Endothelial cell of umbilical vein (primary cell): ENCODE measurements around the gene CUBN. TPM values are rescaled to one million over a fixed set of nuclear protein-coding genes. Genes with fewer than 3 reads are reported as not detected.

Source experiments
- BruUV-seq: library from RNA; stranded (reverse); fragments of 400-500 nt; replicated peaks from 2 replicates; lab custom pipeline; 2021; lab: Mats Ljungman, UMichigan
- CTCF ChIA-PET: fragments of 300-600, 350-600 bp; sonication (Branson Sonifier 250); formaldehyde crosslinking; loops from one replicate; lab custom pipeline; 2021; ENCODE audit warnings: antibody characterized with exemption, inconsistent platforms; lab: Charles Lee
- POLR2A ChIA-PET: fragments of 300-600, 350-600 bp; sonication (Branson Sonifier 250); formaldehyde crosslinking; loops from one replicate; lab custom pipeline; 2021; ENCODE audit warnings: antibody characterized with exemption, inconsistent platforms; lab: Charles Lee
- DNase-seq: peaks from one replicate; pipeline ENCODE4 v3.0.0-alpha.2; 2011; ENCODE audit warnings: low read depth, low spot score
- FAIRE-seq: peaks from 2 replicates; lab custom pipeline; 2011; peaks lifted over from hg19 to GRCh38; lab: Jason Lieb, UNC
- H2AFZ ChIP-seq: 2 replicates; pipeline ENCODE4 v1.6.0; 2012; ENCODE audit warnings: low read depth, low read length, control low read depth, inconsistent platforms
- H3K27ac ChIP-seq: 2 replicates; pipeline ENCODE4 v1.5.1; 2011; ENCODE audit warnings: low read depth, mild to moderate bottlenecking, control low read depth, low read length, moderate library complexity; ENCODE audit not compliant: insufficient read depth
- H3K27me3 ChIP-seq, 2 experiments: 2 replicates each; pipeline versions ENCODE4 v1.6.0 to v1.6.1; 2011; ENCODE audit warnings: low read length in 2 of 2, mixed read lengths in 1 of 2; ENCODE audit not compliant: control insufficient read depth in 2 of 2, insufficient read depth in 2 of 2
- H3K36me3 ChIP-seq, 2 experiments: 2 replicates in 1 of 2; 3 replicates in 1 of 2; pipeline ENCODE4 v1.5.1; 2011; ENCODE audit warnings: low read length in 2 of 2, mild to moderate bottlenecking in 1 of 2, moderate library complexity in 1 of 2; ENCODE audit not compliant: control insufficient read depth in 2 of 2, insufficient read depth in 2 of 2; ENCODE audit errors: extremely low read depth in 1 of 2
- H3K4me1 ChIP-seq: 3 replicates; pipeline ENCODE4 v1.5.1; 2011; ENCODE audit warnings: mild to moderate bottlenecking, low read length; ENCODE audit not compliant: control insufficient read depth, insufficient read depth; ENCODE audit errors: extremely low read depth
- H3K4me2 ChIP-seq: 2 replicates; pipeline ENCODE4 v1.6.1; 2011; ENCODE audit warnings: low read length, control low read depth, mixed read lengths; ENCODE audit not compliant: insufficient read depth
- H3K4me3 ChIP-seq, 3 experiments: fragments of 200-600 bp in 1 of 3; sonication (generic), shearing (Covaris generic) in 1 of 3; replicated peaks in 1 of 3; 2 replicates each; pipeline ENCODE4 v1.5.1; 2011 to 2016; ENCODE audit warnings: control low read depth in 3 of 3, low read length in 3 of 3, mild to moderate bottlenecking in 2 of 3, inconsistent platforms in 1 of 3, low read depth in 1 of 3, moderate library complexity in 1 of 3; ENCODE audit not compliant: insufficient read depth in 1 of 3
- H3K79me2 ChIP-seq: 2 replicates; pipeline ENCODE4 v1.6.0; 2012; ENCODE audit warnings: low read length, inconsistent platforms; ENCODE audit not compliant: control insufficient read depth, insufficient read depth
- H3K9ac ChIP-seq: replicated peaks from 2 replicates; pipeline ENCODE3; 2011; ENCODE audit warnings: low read length, control low read depth; ENCODE audit not compliant: insufficient read depth; ENCODE audit errors: extremely low read depth
- H3K9me1 ChIP-seq: replicated peaks from 3 replicates; pipeline ENCODE4 v1.6.0; 2011; ENCODE audit warnings: mild to moderate bottlenecking, low read length; ENCODE audit not compliant: control insufficient read depth, insufficient read depth; ENCODE audit errors: extremely low read depth
- H3K9me3 ChIP-seq: replicated peaks from 2 replicates; pipeline ENCODE4 v1.5.1; 2012; ENCODE audit warnings: low read length, inconsistent platforms; ENCODE audit not compliant: control insufficient read depth, insufficient read depth
- H4K20me1 ChIP-seq: replicated peaks from 2 replicates; pipeline ENCODE3; 2011; ENCODE audit warnings: mild to moderate bottlenecking, low read length; ENCODE audit not compliant: control insufficient read depth, insufficient read depth; ENCODE audit errors: extremely low read depth
- EZH2 ChIP-seq: IDR thresholded peaks from 2 replicates; pipeline ENCODE4 v1.6.1; 2012; ENCODE audit warnings: borderline replicate concordance, low read depth, mild to moderate bottlenecking, moderate library complexity, low read length, inconsistent platforms; ENCODE audit not compliant: severe bottlenecking
- FOS ChIP-seq: IDR thresholded peaks from 2 replicates; pipeline ENCODE4 v1.6.1; 2011; ENCODE audit warnings: mild to moderate bottlenecking, low read length, moderate library complexity, borderline replicate concordance; ENCODE audit not compliant: insufficient read depth
- GATA2 ChIP-seq: IDR thresholded peaks from 2 replicates; pipeline ENCODE4 v1.7.0; 2011; ENCODE audit warnings: low read depth, mild to moderate bottlenecking, moderate library complexity, mixed read lengths, low read length; ENCODE audit not compliant: insufficient read length, insufficient read depth
- JUN ChIP-seq: IDR thresholded peaks from 2 replicates; pipeline ENCODE4 v1.6.1; 2011; ENCODE audit warnings: borderline replicate concordance, low read depth; ENCODE audit not compliant: insufficient read length, insufficient read depth
- MYC ChIP-seq: IDR thresholded peaks from one replicate; pipeline ENCODE4 v1.6.1; 2011; ENCODE audit warnings: mild to moderate bottlenecking, low read depth, low read length
- POLR2A ChIP-seq: IDR thresholded peaks from 2 replicates; pipeline ENCODE4 v1.6.1; 2012; ENCODE audit warnings: low read depth, mild to moderate bottlenecking, control low read depth, low read length
- POLR2AphosphoS5 ChIP-seq: IDR thresholded peaks from 2 replicates; pipeline ENCODE4 v1.6.1; 2012; ENCODE audit warnings: low read depth, mild to moderate bottlenecking, control low read depth, low read length, moderate library complexity; ENCODE audit not compliant: insufficient read depth
- dilution Hi-C: fragments of 300-500 bp; cut with MboI; formaldehyde crosslinking; loops from one replicate; pipeline ENCODE4 v1.15.0; 2019; ENCODE audit warnings: low sequenced_read_pairs; ENCODE audit not compliant: extremely low pct_ligation_motif_present
- intact Hi-C: fragments of 100-400 bp; cut with micrococcal nuclease; formaldehyde crosslinking; loops from one replicate; pipeline ENCODE4 v1.10.0; 2022
- polyA plus RNA-seq, 4 experiments: library from polyadenylated mRNA; depleted of rRNA in 3 of 4; stranded (reverse) in 3 of 4; unstranded in 1 of 4; fragments of >200 nt; gene quantifications; 2 replicates each; pipeline versions ENCODE4 v1.2.1 to v1.2.3, GENCODE V29; 2011 to 2012; ENCODE audit warnings: missing spikeins in 1 of 4
- total RNA-seq: library from RNA; stranded (reverse); gene quantifications from 2 replicates; pipeline ENCODE4 v1.2.3, GENCODE V29; 2021
- TF ChIP-seq, protein P1 (sequence below), 2 donors: IDR thresholded peaks; 1 replicate in 1 of 2; 2 replicates in 1 of 2; pipeline ENCODE4 v1.5.1; 2011; ENCODE audit warnings: low read length in 2 of 2, mild to moderate bottlenecking in 2 of 2, moderate library complexity in 2 of 2, control low read depth in 1 of 2, inconsistent platforms in 1 of 2, low read depth in 1 of 2; ENCODE audit not compliant: insufficient read depth in 1 of 2; ENCODE audit errors: extremely low read depth in 1 of 2
- TF ChIP-seq, protein P2 (sequence below): IDR thresholded peaks from 2 replicates; pipeline ENCODE4 v1.6.1; 2011; ENCODE audit not compliant: insufficient read depth, insufficient read length

CUBN gene
- total and polyA plus RNA-seq, 2 donors (not counting 3 experiments of a cell fraction or from before 2014, with no cell fraction given): 2.7 to 4.6 TPM

DNA sequence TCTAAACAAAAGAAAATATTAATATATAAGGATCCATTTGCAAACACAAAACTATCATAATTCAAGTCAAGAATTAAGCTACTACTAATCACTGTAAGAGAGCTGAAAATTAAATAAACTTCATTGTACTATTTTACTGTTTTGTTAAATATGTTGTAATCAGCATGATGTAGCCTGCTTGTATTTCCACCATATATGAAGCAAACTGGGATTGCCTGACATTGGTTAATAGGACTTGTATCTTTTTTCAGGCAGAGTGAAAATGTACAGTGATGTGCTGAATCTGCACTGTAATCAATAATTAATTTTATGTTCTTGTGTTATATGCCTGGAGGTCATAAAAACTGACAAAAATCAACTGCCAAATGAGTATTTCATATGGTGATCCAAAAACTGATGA lies 46.5 kb upstream of the CUBN start:
- BruUV-seq: no TSS peak
- Histone ChIP-seq H3K36me3 (no peaks in the 10 kb centered on the region), H2AFZ (no peak overlapping the region), H3K4me2 (no peak overlapping the region), H3K27me3 (no peaks in the 10 kb centered on the region), H4K20me1 (no peaks in the 10 kb centered on the region), H3K9me3 (no peaks in the 10 kb centered on the region), H3K4me3 (no peak overlapping the region), H3K79me2 (no peaks in the 10 kb centered on the region), H3K4me1 (no peaks in the 10 kb centered on the region), H3K9me1 (no peaks in the 10 kb centered on the region), H3K9ac (no peak overlapping the region), H3K27ac (no peak overlapping the region)
- intact Hi-C loops: no loop called here
- DNase-seq (no peak), FAIRE-seq (no peak)
- CTCF ChIA-PET: interaction anchor here (1.0 to 1.2 kb wide), 2 partner anchors 9 to 285 kb away, joined by 3 to 4 read pairs; no protein-coding TSS in a partner anchor
- POLR2A ChIA-PET: no interaction called here
- dilution Hi-C loops: no loop called here
- TF ChIP-seq MYC (no peak), POLR2AphosphoS5 (no peak), POLR2A (no peak), GATA2 (no peak), EZH2 (no peak), JUN (no peak), FOS (no peak)
- TF ChIP-seq, protein P1, sequence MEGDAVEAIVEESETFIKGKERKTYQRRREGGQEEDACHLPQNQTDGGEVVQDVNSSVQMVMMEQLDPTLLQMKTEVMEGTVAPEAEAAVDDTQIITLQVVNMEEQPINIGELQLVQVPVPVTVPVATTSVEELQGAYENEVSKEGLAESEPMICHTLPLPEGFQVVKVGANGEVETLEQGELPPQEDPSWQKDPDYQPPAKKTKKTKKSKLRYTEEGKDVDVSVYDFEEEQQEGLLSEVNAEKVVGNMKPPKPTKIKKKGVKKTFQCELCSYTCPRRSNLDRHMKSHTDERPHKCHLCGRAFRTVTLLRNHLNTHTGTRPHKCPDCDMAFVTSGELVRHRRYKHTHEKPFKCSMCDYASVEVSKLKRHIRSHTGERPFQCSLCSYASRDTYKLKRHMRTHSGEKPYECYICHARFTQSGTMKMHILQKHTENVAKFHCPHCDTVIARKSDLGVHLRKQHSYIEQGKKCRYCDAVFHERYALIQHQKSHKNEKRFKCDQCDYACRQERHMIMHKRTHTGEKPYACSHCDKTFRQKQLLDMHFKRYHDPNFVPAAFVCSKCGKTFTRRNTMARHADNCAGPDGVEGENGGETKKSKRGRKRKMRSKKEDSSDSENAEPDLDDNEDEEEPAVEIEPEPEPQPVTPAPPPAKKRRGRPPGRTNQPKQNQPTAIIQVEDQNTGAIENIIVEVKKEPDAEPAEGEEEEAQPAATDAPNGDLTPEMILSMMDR (IDR thresholded peaks at IDR 0.05; ENCODE audit: extremely low read depth in 1 of 2, insufficient read depth in 1 of 2, low read depth in 1 of 2, low read length in 2 of 2): no peak
- TF ChIP-seq, protein P2, sequence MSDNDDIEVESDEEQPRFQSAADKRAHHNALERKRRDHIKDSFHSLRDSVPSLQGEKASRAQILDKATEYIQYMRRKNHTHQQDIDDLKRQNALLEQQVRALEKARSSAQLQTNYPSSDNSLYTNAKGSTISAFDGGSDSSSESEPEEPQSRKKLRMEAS: no peak
